Activated T-cell treated with anti-CD3 and anti-CD28 coated beads for 4 hours (primary cell): ENCODE data around the gene TSPAN14.
A peak's percentile ranks its signal among the peaks of the same experiment; 100 is the strongest.
"Not testable (repeated sequence)": the region's sequence is repeated elsewhere in the genome, so short reads cannot be mapped to it uniquely, and the experiment has no call there.

Experiments
- DNase-seq: peaks from one replicate; pipeline ENCODE4 v3.0.0-alpha.2; 2020

Gene TSPAN14

GRCh38 chr10:80453842-80454512 is at the start of gene TSPAN14:
Gene TSPAN14 (plus strand): TSS chr10:80454310. CDS start chr10:80489234, 34,924 bp downstream.
- peak; percentile 55 for DNase-seq

- DNase-seq: no peak
Measured at GRCh38 chr10:80405035-80405434, 49.1 kb upstream of the TSPAN14 start.

- DNase-seq: no peak
Measured at GRCh38 chr10:80405626-80406025, 48.5 kb upstream of the TSPAN14 start.

- no peak for DNase-seq
Measured at GRCh38 chr10:80406204-80406603, 47.9 kb upstream of the TSPAN14 start.

- peak; percentile 49 for DNase-seq
Measured at GRCh38 chr10:80407812-80408241, 46.3 kb upstream of the TSPAN14 start.

GRCh38 chr10:80408242-80409101 is 45.6 kb upstream of the TSPAN14 start, which contains the start of gene PRXL2A:
Gene PRXL2A (plus strand): TSS chr10:80408551. CDS start chr10:80420468, 11,917 bp downstream.
- DNase-seq: peak; percentile 67

- DNase-seq: no peak
Measured at GRCh38 chr10:80409121-80409520, 45.0 kb upstream of the TSPAN14 start.

- DNase-seq: no peak
Measured at GRCh38 chr10:80410122-80410521, 44.0 kb upstream of the TSPAN14 start.

GRCh38 chr10:80410578-80411145 is 43.4 kb upstream of the TSPAN14 start:
- no peak for DNase-seq

- DNase-seq: no peak
Measured at GRCh38 chr10:80411267-80411668, 42.8 kb upstream of the TSPAN14 start.

GRCh38 chr10:80411681-80412220 is 42.4 kb upstream of the TSPAN14 start:
- DNase-seq: no peak

GRCh38 chr10:80412486-80412885 is 41.6 kb upstream of the TSPAN14 start:
- DNase-seq: no peak

- DNase-seq: no peak
Measured at GRCh38 chr10:80413271-80413996, 40.7 kb upstream of the TSPAN14 start.

GRCh38 chr10:80414142-80414895 is 39.8 kb upstream of the TSPAN14 start:
- no peak for DNase-seq

- DNase-seq: no peak
Measured at GRCh38 chr10:80415734-80416478, 38.2 kb upstream of the TSPAN14 start.

GRCh38 chr10:80416479-80417098 is 37.5 kb upstream of the TSPAN14 start:
- DNase-seq: no peak

- not testable (repeated sequence) for DNase-seq
Measured at GRCh38 chr10:80417256-80417655, 36.9 kb upstream of the TSPAN14 start.

GRCh38 chr10:80421050-80421706 is 32.9 kb upstream of the TSPAN14 start:
- no peak for DNase-seq

GRCh38 chr10:80421707-80422536 is 32.2 kb upstream of the TSPAN14 start:
- DNase-seq: no peak
